Thyroid gland (tissue), 4 donors: ENCODE measurements around the gene TSPAN9.

Experiments
- CTCF ChIP-seq, 6 experiments: fragments of 200-600 bp in 3 of 6; fragments of 450-650 bp in 3 of 6; sonication (generic) in 3 of 6; IDR thresholded peaks; one replicate each; pipeline ENCODE4 v1.5.1; 2016 to 2019; ENCODE audit warnings: antibody characterized with exemption in 6 of 6, mild to moderate bottlenecking in 2 of 6, inconsistent platforms in 1 of 6, moderate library complexity in 1 of 6
- POLR2A ChIP-seq, 2 donors: fragments of 450-650 bp; IDR thresholded peaks; one replicate each; pipeline ENCODE4 v1.6.1; 2017; ENCODE audit warnings: antibody characterized with exemption in 2 of 2, mild to moderate bottlenecking in 2 of 2, moderate library complexity in 1 of 2

GRCh38 chr12:3203713-3204112 is 126.5 kb downstream of the TSPAN9 start:
- TF ChIP-seq POLR2A (IDR thresholded peaks at IDR 0.05) (no peak), CTCF (IDR thresholded peaks at IDR 0.05) (no peak)
